Middle frontal gyrus (tissue), 1 donor: Measurements from ENCODE around the gene IL16.

ENCODE experiments used
- DNase-seq: peaks from one replicate; pipeline ENCODE4 v3.0.0-alpha.2; 2015; ENCODE audit warnings: low spot score; ENCODE audit errors: extremely low spot score

The IL16 gene

GRCh38 chr15:81289910-81290309 is 93.2 kb downstream of the IL16 start:
- DNase-seq, result no peak

GRCh38 chr15:81291916-81292522 is 95.3 kb downstream of the IL16 start:
- no peak for DNase-seq

DNA sequence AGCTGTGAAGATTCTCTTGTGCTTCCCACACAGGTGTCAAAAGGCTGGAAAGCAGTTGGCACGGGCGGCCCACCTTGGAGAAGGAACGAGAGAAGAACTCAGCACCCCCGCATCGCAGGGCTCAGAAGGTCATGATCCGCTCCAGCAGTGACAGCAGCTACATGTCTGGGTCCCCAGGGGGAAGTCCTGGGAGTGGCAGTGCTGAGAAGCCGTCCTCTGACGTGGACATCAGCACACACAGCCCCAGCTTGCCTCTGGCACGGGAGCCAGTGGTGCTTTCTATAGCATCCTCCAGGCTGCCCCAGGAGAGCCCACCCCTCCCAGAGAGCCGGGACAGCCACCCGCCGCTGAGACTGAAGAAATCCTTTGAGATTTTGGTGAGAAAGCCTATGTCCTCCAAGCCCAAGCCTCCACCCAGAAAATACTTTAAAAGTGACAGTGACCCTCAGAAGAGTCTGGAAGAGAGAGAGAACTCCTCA is 95.9 kb downstream of the IL16 start:
- no peak for DNase-seq

GRCh38 chr15:81293728-81294515 is 97.2 kb downstream of the IL16 start:
- no peak for DNase-seq

DNA sequence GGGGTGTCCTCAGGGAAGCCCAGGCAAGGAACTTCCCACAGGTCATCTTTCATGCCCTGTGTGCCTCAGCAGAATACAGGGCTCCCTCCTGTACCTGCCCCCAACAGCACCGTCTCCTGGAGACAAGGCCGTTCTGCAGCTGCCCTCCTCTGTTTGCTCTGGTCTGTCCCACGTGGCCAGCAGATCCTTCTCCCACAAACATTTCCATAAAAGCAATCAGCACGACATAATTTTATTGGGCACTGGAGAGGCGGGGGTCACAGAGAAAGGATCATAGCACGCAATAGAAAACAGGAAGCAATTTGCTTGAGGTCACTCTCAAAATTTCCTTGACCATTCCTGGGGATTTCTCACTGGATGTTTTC is 97.8 kb downstream of the IL16 start:
- no peak for DNase-seq

- DNase-seq, result no peak
These were observed 98.9 kb downstream of the IL16 start for GRCh38 chr15:81295486-81296121.

GRCh38 chr15:81296186-81296585 is 99.5 kb downstream of the IL16 start:
- DNase-seq, result no peak

DNA sequence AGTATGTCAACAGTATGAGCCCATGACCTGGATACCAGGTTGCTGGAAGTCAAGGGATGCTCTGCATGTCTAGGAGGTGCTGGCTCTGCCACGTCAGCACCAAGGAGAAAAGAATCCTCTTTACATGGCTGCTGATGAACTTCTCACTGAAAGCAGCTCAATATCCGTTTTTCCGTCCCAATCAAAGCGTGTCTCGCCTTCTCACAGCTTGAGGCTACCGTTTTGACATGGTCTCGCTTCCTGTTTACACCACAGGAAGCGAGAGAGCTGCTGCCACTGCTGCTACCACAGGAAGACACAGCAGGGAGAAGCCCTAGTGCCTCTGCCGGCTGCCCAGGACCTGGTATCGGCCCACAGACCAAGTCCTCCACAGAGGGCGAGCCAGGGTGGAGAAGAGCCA is 100.0 kb downstream of the IL16 start:
- DNase-seq, result no peak

- DNase-seq, result no peak
These were observed 100.5 kb downstream of the IL16 start for GRCh38 chr15:81297147-81297572.

DNA sequence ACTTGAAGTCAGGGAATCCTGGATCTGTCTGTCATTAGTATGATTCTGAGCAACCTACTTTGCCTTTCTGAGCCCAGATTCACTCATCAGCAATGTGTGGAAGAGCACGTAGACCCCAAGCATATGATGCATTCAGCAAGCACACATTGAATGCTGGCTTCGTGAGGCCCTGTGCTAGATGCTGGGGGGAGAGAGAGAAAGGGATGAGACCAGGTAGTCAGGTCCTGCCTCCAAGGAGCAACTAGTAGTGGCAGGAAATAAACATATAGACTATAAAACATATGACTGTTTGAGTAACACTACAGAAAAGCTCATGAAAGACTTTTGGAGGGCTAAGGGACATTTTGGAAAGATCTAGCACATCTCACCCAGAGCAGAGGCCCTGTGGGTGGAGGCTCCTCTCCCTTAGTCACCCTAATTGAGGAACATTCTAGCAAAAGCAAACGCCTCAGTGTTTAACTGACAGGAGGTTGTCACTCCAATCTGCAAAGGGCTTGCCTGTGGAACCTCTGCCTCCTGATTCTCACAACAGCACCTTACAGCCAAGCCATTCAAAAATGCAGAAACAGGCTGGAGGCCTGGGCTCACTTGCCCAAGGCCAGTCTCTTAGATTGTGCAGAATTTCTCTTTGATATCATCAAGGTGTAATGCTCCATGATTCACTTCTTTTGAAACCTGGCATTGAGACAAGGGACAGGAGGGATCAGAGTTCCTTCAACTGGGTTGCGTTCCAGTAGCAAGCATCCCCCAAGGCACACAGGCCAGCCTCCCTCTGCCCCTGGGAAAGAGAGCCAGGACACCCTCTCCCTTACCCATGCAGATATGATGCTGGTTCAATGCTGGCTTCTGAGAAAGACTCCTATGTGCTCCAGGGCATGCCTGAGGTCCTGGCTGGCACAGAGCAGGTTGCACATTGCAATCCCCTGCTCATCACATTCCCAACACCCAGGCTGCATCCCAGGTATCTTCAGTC is 101.2 kb downstream of the IL16 start:
- DNase-seq, result no peak

- no peak for DNase-seq
These were observed 101.9 kb downstream of the IL16 start for GRCh38 chr15:81298611-81299010.

GRCh38 chr15:81299156-81299555 is 102.5 kb downstream of the IL16 start:
- no peak for DNase-seq

DNA sequence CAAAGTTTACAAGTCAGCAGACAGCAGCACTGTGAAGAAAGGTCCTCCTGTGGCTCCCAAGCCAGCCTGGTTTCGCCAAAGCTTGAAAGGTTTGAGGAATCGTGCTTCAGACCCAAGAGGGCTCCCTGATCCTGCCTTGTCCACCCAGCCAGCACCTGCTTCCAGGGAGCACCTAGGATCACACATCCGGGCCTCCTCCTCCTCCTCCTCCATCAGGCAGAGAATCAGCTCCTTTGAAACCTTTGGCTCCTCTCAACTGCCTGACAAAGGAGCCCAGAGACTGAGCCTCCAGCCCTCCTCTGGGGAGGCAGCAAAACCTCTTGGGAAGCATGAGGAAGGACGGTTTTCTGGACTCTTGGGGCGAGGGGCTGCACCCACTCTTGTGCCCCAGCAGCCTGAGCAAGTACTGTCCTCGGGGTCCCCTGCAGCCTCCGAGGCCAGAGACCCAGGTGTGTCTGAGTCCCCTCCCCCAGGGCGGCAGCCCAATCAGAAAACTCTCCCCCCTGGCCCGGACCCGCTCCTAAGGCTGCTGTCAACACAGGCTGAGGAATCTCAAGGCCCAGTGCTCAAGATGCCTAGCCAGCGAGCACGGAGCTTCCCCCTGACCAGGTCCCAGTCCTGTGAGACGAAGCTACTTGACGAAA is 103.1 kb downstream of the IL16 start:
- DNase-seq, result no peak

DNA sequence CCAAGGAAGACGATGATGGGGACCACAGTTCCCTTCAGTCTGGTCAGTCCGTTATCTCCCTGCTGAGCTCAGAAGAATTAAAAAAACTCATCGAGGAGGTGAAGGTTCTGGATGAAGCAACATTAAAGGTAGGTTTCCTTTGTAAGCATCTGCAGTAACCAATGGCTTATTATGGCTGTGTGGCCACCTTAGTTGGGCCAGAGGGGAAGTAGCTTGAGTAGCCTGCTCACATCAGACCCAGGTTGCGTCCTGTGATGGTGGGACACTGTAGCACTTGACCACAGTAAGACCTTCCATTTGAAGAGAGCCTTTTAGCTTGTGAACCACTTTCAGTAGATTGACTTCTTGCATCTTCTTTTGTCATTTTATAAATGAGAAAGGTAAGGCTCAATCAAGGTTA is 104.7 kb downstream of the IL16 start:
- DNase-seq, result no peak

- DNase-seq, result no peak
These were observed 105.2 kb downstream of the IL16 start for GRCh38 chr15:81301815-81302399.

GRCh38 chr15:81302701-81303109 is 106.0 kb downstream of the IL16 start:
- no peak for DNase-seq

- DNase-seq, result no peak
These were observed 106.9 kb downstream of the IL16 start for GRCh38 chr15:81303244-81304225.

DNA sequence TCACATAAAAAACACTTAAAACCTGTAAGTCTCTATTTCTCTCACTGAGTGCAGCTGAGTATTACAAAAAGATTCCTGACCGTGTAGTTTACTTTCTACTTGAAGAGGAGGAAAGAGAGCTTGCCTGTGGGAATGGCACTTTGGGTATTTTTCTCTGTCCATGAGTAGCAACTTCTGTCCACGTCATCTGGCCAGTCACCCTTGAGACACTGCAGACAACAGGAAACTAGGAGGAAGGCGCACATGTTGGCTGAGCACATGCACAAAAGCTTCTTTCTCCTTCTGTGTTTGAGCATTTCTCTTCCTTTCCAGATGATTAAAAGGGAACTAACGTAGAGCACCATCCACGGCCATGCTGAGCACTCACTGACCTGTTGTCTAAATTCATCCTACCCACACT is 107.5 kb downstream of the IL16 start:
- DNase-seq, result no peak

- no peak for DNase-seq
These were observed 111.6 kb downstream of the IL16 start for GRCh38 chr15:81308260-81308659.
